Measurements from ENCODE around the gene TSPO.
A peak's percentile ranks its signal among the peaks of the same experiment; 100 is the strongest.
"Not testable (repeated sequence)": the region's sequence is repeated elsewhere in the genome, so short reads cannot be mapped to it uniquely, and the experiment has no call there.

Gene TSPO
- 34.3 reads per million, percentile 59 among the genes with 10 or more reads in this experiment for total RNA-seq

- peak; percentile 43 for DNase-seq
Measured at GRCh38 chr22:43151251-43152002, at the start of gene TSPO. Gene TSPO, plus strand, starts transcription at chr22:43151559. Its CDS starts 7,680 bp downstream, at chr22:43159239.

GRCh38 chr22:43104056-43104625 lies 47.2 kb upstream of the TSPO start:
- DNase-seq: not testable (repeated sequence)

GRCh38 chr22:43104950-43105349 lies 46.4 kb upstream of the TSPO start:
- DNase-seq: not testable (repeated sequence)

GRCh38 chr22:43106302-43106701 lies 45.1 kb upstream of the TSPO start:
- DNase-seq: no peak

- DNase-seq: no peak
Measured at GRCh38 chr22:43109511-43109910, 41.8 kb upstream of the TSPO start.

- no peak for DNase-seq
Measured at GRCh38 chr22:43109921-43110443, 41.4 kb upstream of the TSPO start.

- DNase-seq: peak; percentile 25
Measured at GRCh38 chr22:43110444-43110926, 40.9 kb upstream of the TSPO start, which contains the start of gene BIK. Gene BIK, plus strand, starts transcription at chr22:43110750. Its CDS starts 13,273 bp downstream, at chr22:43124023.

- peak; percentile 30 for DNase-seq
Measured at GRCh38 chr22:43110927-43111623, 40.3 kb upstream of the TSPO start.

GRCh38 chr22:43113526-43114251 lies 37.7 kb upstream of the TSPO start:
- no peak for DNase-seq

- no peak for DNase-seq
Measured at GRCh38 chr22:43114958-43115357, 36.4 kb upstream of the TSPO start.

GRCh38 chr22:43116932-43117331 lies 34.4 kb upstream of the TSPO start:
- no peak for DNase-seq

- no peak for DNase-seq
Measured at GRCh38 chr22:43118024-43118849, 33.1 kb upstream of the TSPO start.

- DNase-seq: no peak
Measured at GRCh38 chr22:43118953-43119458, 32.4 kb upstream of the TSPO start.

GRCh38 chr22:43126501-43127165 lies 24.7 kb upstream of the TSPO start:
- no peak for DNase-seq

- DNase-seq: no peak
Measured at GRCh38 chr22:43127166-43127908, 24.0 kb upstream of the TSPO start.

GRCh38 chr22:43128116-43128515 lies 23.2 kb upstream of the TSPO start:
- DNase-seq: no peak

GRCh38 chr22:43128928-43129424 lies 22.4 kb upstream of the TSPO start:
- DNase-seq: no peak

GRCh38 chr22:43129426-43130425 lies 21.6 kb upstream of the TSPO start:
- DNase-seq: no peak

Data from effector CD4-positive, alpha-beta T cell (primary cell).